ENCODE measurements around the gene PLEKHH1.

- no peak for TF ChIP-seq POLR2AphosphoS5 (IDR thresholded peaks at IDR 0.05; ENCODE audit: low read depth)
- no peak for TF ChIP-seq CTCF (conservative IDR thresholded peaks at IDR 0.05; ENCODE audit: low read depth in 2 of 2)
- TF ChIP-seq STAT1 (IDR thresholded peaks at IDR 0.05; ENCODE audit: unreplicated experiment) = no peak
- TF ChIP-seq EZH2 (IDR thresholded peaks at IDR 0.05; ENCODE audit: low read depth, unreplicated experiment) = no peak
- no peak for TF ChIP-seq REST (IDR thresholded peaks at IDR 0.05; ENCODE audit: unreplicated experiment)
- no peak for TF ChIP-seq CREB1 (CRISPR knock-in tag; IDR thresholded peaks at IDR 0.05; ENCODE audit: low read depth)
Measured at GRCh38 chr14:67497716-67498115, 35.4 kb upstream of the PLEKHH1 start.

Measured in GM23338 (cell line).